ENCODE data around the gene PTTG1IP.

DNA sequence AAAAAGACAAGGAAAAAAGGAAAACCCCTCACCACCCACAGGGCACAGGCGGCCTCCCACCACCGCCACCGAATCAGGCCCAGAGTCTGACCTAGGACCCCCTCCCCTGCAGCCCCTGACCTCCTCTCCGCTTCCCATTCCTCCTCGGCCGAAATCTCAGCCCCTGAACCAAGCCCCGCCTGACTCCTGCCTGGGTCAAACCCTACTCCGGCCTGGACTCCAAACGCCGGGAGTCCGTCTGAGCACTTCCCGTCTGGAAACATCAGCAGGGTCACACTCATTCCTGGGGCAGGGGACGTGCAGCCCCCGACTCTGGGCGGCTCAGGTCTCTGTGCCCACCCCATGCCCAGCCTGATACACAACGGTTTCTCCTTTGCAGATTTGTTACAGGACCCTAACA is 29.2 kb downstream of the PTTG1IP start:
- TF ChIP-seq, protein P1, sequence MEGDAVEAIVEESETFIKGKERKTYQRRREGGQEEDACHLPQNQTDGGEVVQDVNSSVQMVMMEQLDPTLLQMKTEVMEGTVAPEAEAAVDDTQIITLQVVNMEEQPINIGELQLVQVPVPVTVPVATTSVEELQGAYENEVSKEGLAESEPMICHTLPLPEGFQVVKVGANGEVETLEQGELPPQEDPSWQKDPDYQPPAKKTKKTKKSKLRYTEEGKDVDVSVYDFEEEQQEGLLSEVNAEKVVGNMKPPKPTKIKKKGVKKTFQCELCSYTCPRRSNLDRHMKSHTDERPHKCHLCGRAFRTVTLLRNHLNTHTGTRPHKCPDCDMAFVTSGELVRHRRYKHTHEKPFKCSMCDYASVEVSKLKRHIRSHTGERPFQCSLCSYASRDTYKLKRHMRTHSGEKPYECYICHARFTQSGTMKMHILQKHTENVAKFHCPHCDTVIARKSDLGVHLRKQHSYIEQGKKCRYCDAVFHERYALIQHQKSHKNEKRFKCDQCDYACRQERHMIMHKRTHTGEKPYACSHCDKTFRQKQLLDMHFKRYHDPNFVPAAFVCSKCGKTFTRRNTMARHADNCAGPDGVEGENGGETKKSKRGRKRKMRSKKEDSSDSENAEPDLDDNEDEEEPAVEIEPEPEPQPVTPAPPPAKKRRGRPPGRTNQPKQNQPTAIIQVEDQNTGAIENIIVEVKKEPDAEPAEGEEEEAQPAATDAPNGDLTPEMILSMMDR (IDR thresholded peaks at IDR 0.05), result no peak
- no peak for TF ChIP-seq EZH2 (IDR thresholded peaks at IDR 0.05; ENCODE audit: borderline replicate concordance, insufficient read depth, low read depth, low read length, poor library complexity, severe bottlenecking)
